ENCODE data around the gene CCDC127. TPM values are rescaled to one million over a fixed set of nuclear protein-coding genes. Genes with fewer than 3 reads are reported as not detected.

CCDC127 gene
- total RNA-seq, 2 experiments from 2014 or later = 1.9 to 2.8 TPM

DNA sequence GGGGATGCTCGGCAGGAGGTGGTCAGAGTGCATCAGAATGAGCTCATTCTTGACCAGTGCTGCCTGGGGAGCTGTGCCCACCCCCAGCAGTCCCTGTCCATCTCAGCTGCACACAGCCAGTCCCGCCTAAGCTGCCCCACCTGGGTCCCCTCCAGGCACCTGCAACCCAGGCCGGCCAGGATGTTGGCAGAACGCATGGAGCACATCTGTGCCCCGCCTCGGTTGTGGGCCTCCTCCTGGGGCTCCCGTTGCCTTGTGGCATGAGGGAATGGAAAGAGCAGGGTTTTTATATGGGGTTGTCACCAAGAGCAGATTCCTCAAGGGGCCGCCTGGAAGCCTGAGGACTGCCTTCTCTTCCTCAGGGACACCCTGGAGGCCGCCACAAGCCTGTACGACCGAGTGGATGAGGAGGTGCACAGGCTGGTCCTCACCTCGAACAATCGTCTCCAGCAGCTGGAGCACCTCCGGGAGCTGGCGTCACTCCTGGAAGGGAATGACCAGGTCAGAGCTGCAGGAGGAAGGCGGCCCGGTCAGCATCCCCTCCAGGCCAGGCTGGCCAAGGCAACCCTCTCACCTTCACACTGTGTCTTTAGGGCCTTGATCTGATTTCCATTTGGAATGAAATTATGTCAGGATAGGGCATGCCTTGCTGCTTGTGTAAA lies 61.4 kb downstream of the CCDC127 start:
- intact Hi-C loops (cut with DNase I, micrococcal nuclease) = no loop called here
- no peaks in the 10 kb centered on the region for H3K4me1 ChIP-seq (ENCODE audit: insufficient read depth, low read length)
- Mint-ChIP-seq H3K27me3 (peaks cover 20% of the 10 kb centered on the region), H3K36me3 (ENCODE audit: low read depth) (no peaks in the 10 kb centered on the region), H3K4me3 (no peak overlapping the region), H3K4me1 (ENCODE audit: low read depth) (no peaks in the 10 kb centered on the region), H3K9me3 (no peaks in the 10 kb centered on the region), H3K27ac (no peak overlapping the region)
- TF ChIP-seq, protein P1, sequence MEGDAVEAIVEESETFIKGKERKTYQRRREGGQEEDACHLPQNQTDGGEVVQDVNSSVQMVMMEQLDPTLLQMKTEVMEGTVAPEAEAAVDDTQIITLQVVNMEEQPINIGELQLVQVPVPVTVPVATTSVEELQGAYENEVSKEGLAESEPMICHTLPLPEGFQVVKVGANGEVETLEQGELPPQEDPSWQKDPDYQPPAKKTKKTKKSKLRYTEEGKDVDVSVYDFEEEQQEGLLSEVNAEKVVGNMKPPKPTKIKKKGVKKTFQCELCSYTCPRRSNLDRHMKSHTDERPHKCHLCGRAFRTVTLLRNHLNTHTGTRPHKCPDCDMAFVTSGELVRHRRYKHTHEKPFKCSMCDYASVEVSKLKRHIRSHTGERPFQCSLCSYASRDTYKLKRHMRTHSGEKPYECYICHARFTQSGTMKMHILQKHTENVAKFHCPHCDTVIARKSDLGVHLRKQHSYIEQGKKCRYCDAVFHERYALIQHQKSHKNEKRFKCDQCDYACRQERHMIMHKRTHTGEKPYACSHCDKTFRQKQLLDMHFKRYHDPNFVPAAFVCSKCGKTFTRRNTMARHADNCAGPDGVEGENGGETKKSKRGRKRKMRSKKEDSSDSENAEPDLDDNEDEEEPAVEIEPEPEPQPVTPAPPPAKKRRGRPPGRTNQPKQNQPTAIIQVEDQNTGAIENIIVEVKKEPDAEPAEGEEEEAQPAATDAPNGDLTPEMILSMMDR (IDR thresholded peaks at IDR 0.05) = no peak
- H3K27me3 ChIP-seq (ENCODE audit: control insufficient read depth in 1 of 2, insufficient read depth in 2 of 2, low read length in 2 of 2) = peaks cover 4 to 12% of the 10 kb centered on the region in 2 experiments
- no peaks in the 10 kb centered on the region for H3K36me3 ChIP-seq (ENCODE audit: insufficient read depth, low read length)
- DNase-seq (no peak), ATAC-seq (ENCODE audit: poor library complexity) (no peak)
- no peak overlapping the region for H3K4me3 ChIP-seq (ENCODE audit: low read length)
- H3K27ac ChIP-seq (ENCODE audit: low read depth in 1 of 2, low read length in 2 of 2) = no peak overlapping the region
- POLR2A ChIA-PET = no interaction called here
- CTCF ChIA-PET = no interaction called here
- H3K9me3 ChIP-seq (ENCODE audit: control insufficient read depth in 1 of 2, insufficient read depth in 1 of 2, low read length in 2 of 2) = no peaks in the 10 kb centered on the region

DNA sequence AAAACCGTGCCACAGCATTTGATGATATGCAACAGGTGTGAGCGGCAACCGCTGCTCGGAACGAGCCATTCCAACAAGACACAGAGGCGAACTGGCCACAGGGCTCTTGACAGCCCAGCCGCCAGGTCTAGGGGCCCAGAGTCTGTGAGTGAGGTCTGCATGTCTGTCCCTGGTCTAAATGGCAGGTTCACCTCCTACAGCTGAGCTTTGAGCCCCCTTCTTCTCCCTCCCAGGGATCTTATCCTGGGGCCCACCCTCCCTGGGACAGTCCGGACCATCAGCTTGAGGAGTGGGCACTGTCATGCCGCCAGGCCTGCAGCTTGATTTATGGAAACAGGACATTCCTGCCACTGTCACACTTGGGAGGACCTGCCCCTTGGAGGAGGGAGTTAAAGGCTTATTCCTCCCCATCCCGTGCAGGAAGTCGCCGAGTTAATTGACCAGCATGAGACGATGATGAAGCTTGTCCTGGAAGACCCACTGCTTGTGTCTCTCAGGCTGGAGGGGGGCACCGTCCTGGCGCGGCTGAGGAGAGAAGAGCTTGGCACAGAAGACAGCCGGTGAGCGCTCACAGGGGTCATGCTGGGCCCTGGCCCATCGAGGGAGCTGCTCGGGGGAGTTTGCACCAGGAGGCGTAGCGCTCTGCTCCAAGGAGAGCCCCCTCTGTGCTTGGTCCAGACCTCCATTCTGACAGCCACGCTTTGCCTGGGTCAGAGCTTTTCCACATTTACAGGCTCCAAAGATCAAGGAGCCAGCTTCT lies 62.1 kb downstream of the CCDC127 start:
- POLR2A ChIA-PET = no interaction called here
- Mint-ChIP-seq H3K27ac (no peak overlapping the region), H3K9me3 (no peaks in the 10 kb centered on the region), H3K36me3 (ENCODE audit: low read depth) (no peaks in the 10 kb centered on the region), H3K27me3 (peaks cover 15% of the 10 kb centered on the region), H3K4me3 (no peak overlapping the region), H3K4me1 (ENCODE audit: low read depth) (no peaks in the 10 kb centered on the region)
- ATAC-seq (ENCODE audit: poor library complexity) = no peak
- no peak overlapping the region for H3K27ac ChIP-seq (ENCODE audit: low read depth in 1 of 2, low read length in 2 of 2)
- no peak for DNase-seq
- peaks cover 4 to 5% of the 10 kb centered on the region in 2 experiments for H3K27me3 ChIP-seq (ENCODE audit: control insufficient read depth in 1 of 2, insufficient read depth in 2 of 2, low read length in 2 of 2)
- intact Hi-C loops (cut with DNase I, micrococcal nuclease) = no loop called here
- no peaks in the 10 kb centered on the region for H3K9me3 ChIP-seq (ENCODE audit: control insufficient read depth in 1 of 2, insufficient read depth in 1 of 2, low read length in 2 of 2)
- no peak overlapping the region for H3K4me3 ChIP-seq (ENCODE audit: low read length)
- H3K36me3 ChIP-seq (ENCODE audit: insufficient read depth, low read length) = no peaks in the 10 kb centered on the region
- CTCF ChIA-PET = no interaction called here
- H3K4me1 ChIP-seq (ENCODE audit: insufficient read depth, low read length) = no peaks in the 10 kb centered on the region
- TF ChIP-seq, protein P1 (IDR thresholded peaks at IDR 0.05) = no peak

DNA sequence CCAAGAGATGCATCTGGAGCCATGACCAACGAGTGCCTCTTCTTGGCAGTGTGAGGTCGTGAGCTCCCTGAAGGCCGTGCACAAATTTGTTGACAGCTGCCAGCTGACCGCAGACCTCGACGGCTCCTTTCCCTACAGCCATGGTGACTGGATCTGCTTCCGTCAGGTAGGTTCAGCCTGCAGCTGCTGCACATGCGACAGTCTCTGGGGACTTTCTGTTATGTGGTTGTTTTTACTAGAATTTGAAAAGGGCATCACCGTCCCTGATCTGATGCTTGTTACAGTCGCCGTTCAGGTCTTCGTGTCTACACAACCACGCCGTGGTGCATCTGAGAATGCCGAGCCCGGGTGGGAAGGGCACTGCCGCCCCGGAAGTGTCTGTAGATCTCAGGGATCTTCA lies 63.1 kb downstream of the CCDC127 start:
- CTCF ChIA-PET = no interaction called here
- TF ChIP-seq, protein P1 (IDR thresholded peaks at IDR 0.05) = no peak
- DNase-seq = no peak
- Mint-ChIP-seq H3K4me1 (ENCODE audit: low read depth) (no peaks in the 10 kb centered on the region), H3K9me3 (no peaks in the 10 kb centered on the region), H3K36me3 (ENCODE audit: low read depth) (no peaks in the 10 kb centered on the region), H3K27ac (no peak overlapping the region), H3K27me3 (peaks cover 7% of the 10 kb centered on the region), H3K4me3 (no peak overlapping the region)
- intact Hi-C loops (cut with DNase I, micrococcal nuclease) = no loop called here
- POLR2A ChIA-PET = no interaction called here
- Histone ChIP-seq H3K4me1 (ENCODE audit: insufficient read depth, low read length) (no peaks in the 10 kb centered on the region), H3K27me3 (ENCODE audit: control insufficient read depth in 1 of 2, insufficient read depth in 2 of 2, low read length in 2 of 2) (peaks cover 3 to 4% of the 10 kb centered on the region in 2 experiments), H3K36me3 (ENCODE audit: insufficient read depth, low read length) (no peaks in the 10 kb centered on the region), H3K4me3 (ENCODE audit: low read length) (no peak overlapping the region), H3K9me3 (ENCODE audit: control insufficient read depth in 1 of 2, insufficient read depth in 1 of 2, low read length in 2 of 2) (no peaks in the 10 kb centered on the region), H3K27ac (ENCODE audit: low read depth in 1 of 2, low read length in 2 of 2) (no peak overlapping the region)
- ATAC-seq (ENCODE audit: poor library complexity) = no peak
